Measurements from ENCODE around the gene OBP2A.
"Not testable (repeated sequence)": the region's sequence is repeated elsewhere in the genome, so short reads cannot be mapped to it uniquely, and the experiment has no call there.

OBP2A gene

GRCh38 chr9:135507104-135508035, 38.6 kb upstream of the OBP2A start:
- TF ChIP-seq ZNF274 (IDR thresholded peaks at IDR 0.05; ENCODE audit: low read depth, low read length) (no peak), SUZ12 (IDR thresholded peaks at IDR 0.05; ENCODE audit: extremely low read depth, insufficient read depth, insufficient read length) (no peak), YY1 (IDR thresholded peaks at IDR 0.05; ENCODE audit: insufficient read depth, insufficient read length) (no peak)
- H3K4me1 ChIP-seq (ENCODE audit: insufficient read depth, insufficient read length): peaks cover 27% of the 10 kb centered on the region
- DNase-seq (ENCODE audit: low read depth, low spot score): no peak

DNA sequence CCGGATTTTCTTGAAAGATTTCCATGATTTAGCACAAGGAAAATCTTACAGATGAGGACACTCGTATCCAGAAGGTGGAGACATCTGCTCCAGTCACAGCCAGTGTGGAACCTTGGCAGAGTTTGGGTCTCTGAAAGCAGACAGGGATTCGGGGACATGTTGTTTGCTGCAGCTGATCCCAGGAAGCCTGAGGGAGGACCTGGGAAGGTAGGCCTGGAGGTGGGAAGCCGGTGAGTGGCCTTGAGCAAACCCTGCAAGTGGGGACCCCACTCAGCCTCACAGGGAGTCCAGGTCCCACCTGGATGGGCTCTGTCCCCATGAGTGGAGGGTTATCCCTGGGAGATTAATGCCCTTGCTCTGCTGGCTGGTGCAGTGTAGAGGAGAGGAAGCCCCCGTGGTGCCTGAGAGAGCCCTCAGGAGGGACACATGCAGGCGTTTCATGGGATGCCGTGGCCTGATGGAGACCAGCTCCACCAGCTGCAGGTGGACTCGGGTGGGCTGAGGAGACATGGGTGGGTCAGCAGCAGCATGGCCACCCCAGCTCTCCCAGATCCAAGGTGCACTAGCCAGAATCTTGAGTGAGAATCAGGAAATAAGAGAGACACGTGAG, 37.6 kb upstream of the OBP2A start:
- TF ChIP-seq SUZ12 (IDR thresholded peaks at IDR 0.05; ENCODE audit: extremely low read depth, insufficient read depth, insufficient read length): no peak
- TF ChIP-seq ZNF274 (IDR thresholded peaks at IDR 0.05; ENCODE audit: low read depth, low read length): no peak
- TF ChIP-seq YY1 (IDR thresholded peaks at IDR 0.05; ENCODE audit: insufficient read depth, insufficient read length): no peak
- Histone ChIP-seq H3K27me3 (ENCODE audit: insufficient read depth, insufficient read length) (no peaks in the 10 kb centered on the region), H3K36me3 (ENCODE audit: insufficient read depth, insufficient read length, low read length) (peaks cover 28% of the 10 kb centered on the region), H3K9me3 (ENCODE audit: insufficient read depth, low read length) (no peaks in the 10 kb centered on the region), H3K9ac (ENCODE audit: insufficient read length, low read depth) (no peak overlapping the region), H3K4me1 (ENCODE audit: insufficient read depth, insufficient read length) (peaks cover 27% of the 10 kb centered on the region), H3K4me3 (ENCODE audit: insufficient read length, low read depth) (no peak overlapping the region)
- DNase-seq (ENCODE audit: low read depth, low spot score): no peak

More at GRCh38 chr9:135507104-135508035, 38.6 kb upstream of the OBP2A start:
- no peaks in the 10 kb centered on the region for H3K9me3 ChIP-seq (ENCODE audit: insufficient read depth, low read length)
- peaks cover 37% of the 10 kb centered on the region for H3K36me3 ChIP-seq (ENCODE audit: insufficient read depth, insufficient read length, low read length)
- no peaks in the 10 kb centered on the region for H3K27me3 ChIP-seq (ENCODE audit: insufficient read depth, insufficient read length)
- no peak overlapping the region for H3K4me3 ChIP-seq (ENCODE audit: insufficient read length, low read depth)
- H3K9ac ChIP-seq (ENCODE audit: insufficient read length, low read depth): no peak overlapping the region

DNA sequence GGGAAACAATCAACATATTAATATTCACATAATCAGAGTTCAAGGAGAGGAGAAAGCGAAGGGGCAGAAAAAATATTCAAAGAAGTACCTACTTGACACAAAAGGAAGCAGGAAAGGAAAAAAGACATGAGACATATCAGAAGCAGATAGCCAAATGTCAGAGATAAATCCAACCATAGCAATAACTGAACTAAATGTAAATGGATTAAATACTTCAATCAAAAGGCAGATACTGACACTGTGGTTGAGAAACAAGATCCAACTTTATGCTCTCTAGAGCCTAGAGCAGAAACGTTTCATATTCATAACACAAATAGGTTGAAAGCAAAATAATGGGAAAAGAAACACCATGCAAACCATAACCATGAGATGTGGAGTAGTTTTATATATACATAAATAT, 36.5 kb upstream of the OBP2A start:
- no peaks in the 10 kb centered on the region for H3K27me3 ChIP-seq (ENCODE audit: insufficient read depth, insufficient read length)
- peaks cover 17% of the 10 kb centered on the region for H3K36me3 ChIP-seq (ENCODE audit: insufficient read depth, insufficient read length, low read length)
- H3K4me3 ChIP-seq (ENCODE audit: insufficient read length, low read depth): no peak overlapping the region
- H3K9me3 ChIP-seq (ENCODE audit: insufficient read depth, low read length): no peaks in the 10 kb centered on the region
- no peak overlapping the region for H3K9ac ChIP-seq (ENCODE audit: insufficient read length, low read depth)
- peaks cover 24% of the 10 kb centered on the region for H3K4me1 ChIP-seq (ENCODE audit: insufficient read depth, insufficient read length)
- no peak for DNase-seq (ENCODE audit: low read depth, low spot score)
- TF ChIP-seq ZNF274 (IDR thresholded peaks at IDR 0.05; ENCODE audit: low read depth, low read length) (no peak), YY1 (IDR thresholded peaks at IDR 0.05; ENCODE audit: insufficient read depth, insufficient read length) (no peak), SUZ12 (IDR thresholded peaks at IDR 0.05; ENCODE audit: extremely low read depth, insufficient read depth, insufficient read length) (no peak)

DNA sequence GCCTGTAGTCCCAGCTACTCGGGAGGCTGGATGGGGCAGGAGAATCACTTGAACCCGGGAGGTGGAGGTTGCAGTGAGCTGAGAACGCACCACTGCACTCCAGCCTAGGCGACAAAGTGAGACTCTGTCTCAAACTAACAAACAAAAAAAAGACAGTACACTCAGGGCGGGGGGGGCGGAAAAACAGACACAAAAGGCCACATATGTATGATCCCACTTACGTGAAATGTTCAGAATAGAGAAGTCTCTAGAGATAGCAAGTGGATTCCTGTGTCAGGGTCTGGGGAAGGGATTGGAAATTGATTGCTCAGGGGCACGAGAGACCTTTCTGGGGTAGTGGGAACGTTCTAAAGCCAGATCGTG, 33.7 kb upstream of the OBP2A start:
- H3K4me3 ChIP-seq (ENCODE audit: insufficient read length, low read depth): no peak overlapping the region
- H3K36me3 ChIP-seq (ENCODE audit: insufficient read depth, insufficient read length, low read length): no peaks in the 10 kb centered on the region
- no peaks in the 10 kb centered on the region for H3K27me3 ChIP-seq (ENCODE audit: insufficient read depth, insufficient read length)
- TF ChIP-seq ZNF274 (IDR thresholded peaks at IDR 0.05; ENCODE audit: low read depth, low read length) (no peak), YY1 (IDR thresholded peaks at IDR 0.05; ENCODE audit: insufficient read depth, insufficient read length) (no peak), SUZ12 (IDR thresholded peaks at IDR 0.05; ENCODE audit: extremely low read depth, insufficient read depth, insufficient read length) (no peak)
- H3K9me3 ChIP-seq (ENCODE audit: insufficient read depth, low read length): no peaks in the 10 kb centered on the region
- H3K4me1 ChIP-seq (ENCODE audit: insufficient read depth, insufficient read length): no peaks in the 10 kb centered on the region
- no peak for DNase-seq (ENCODE audit: low read depth, low spot score)
- no peak overlapping the region for H3K9ac ChIP-seq (ENCODE audit: insufficient read length, low read depth)

DNA sequence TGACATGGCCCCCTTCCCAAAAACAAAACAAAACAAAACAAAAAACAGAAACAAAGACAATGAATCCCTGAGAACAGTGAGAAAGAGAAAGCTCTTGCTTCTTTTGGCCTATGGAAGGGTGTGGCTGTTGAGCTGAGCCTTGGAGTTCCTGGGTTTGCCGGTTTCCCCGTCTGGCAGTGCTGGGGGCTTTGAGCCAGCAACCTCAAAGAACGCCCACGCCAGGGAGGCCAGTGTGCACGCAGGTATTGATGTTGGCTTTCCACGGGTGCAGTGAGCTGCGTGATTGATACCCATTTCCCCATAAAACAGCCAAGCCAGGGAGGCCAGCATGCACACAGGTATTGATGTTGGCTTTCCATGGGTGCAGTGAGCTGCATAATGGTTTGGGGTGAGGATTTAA, 33.0 kb upstream of the OBP2A start:
- no peak for TF ChIP-seq YY1 (IDR thresholded peaks at IDR 0.05; ENCODE audit: insufficient read depth, insufficient read length)
- TF ChIP-seq ZNF274 (IDR thresholded peaks at IDR 0.05; ENCODE audit: low read depth, low read length): no peak
- no peak for TF ChIP-seq SUZ12 (IDR thresholded peaks at IDR 0.05; ENCODE audit: extremely low read depth, insufficient read depth, insufficient read length)
- Histone ChIP-seq H3K9ac (ENCODE audit: insufficient read length, low read depth) (no peak overlapping the region), H3K4me1 (ENCODE audit: insufficient read depth, insufficient read length) (no peaks in the 10 kb centered on the region), H3K4me3 (ENCODE audit: insufficient read length, low read depth) (no peak overlapping the region), H3K36me3 (ENCODE audit: insufficient read depth, insufficient read length, low read length) (no peaks in the 10 kb centered on the region), H3K27me3 (ENCODE audit: insufficient read depth, insufficient read length) (no peaks in the 10 kb centered on the region), H3K9me3 (ENCODE audit: insufficient read depth, low read length) (no peaks in the 10 kb centered on the region)
- DNase-seq (ENCODE audit: low read depth, low spot score): no peak

- Histone ChIP-seq H3K9me3 (ENCODE audit: insufficient read depth, low read length) (no peaks in the 10 kb centered on the region), H3K27me3 (ENCODE audit: insufficient read depth, insufficient read length) (no peaks in the 10 kb centered on the region), H3K36me3 (ENCODE audit: insufficient read depth, insufficient read length, low read length) (no peaks in the 10 kb centered on the region), H3K4me3 (ENCODE audit: insufficient read length, low read depth) (no peak overlapping the region), H3K9ac (ENCODE audit: insufficient read length, low read depth) (no peak overlapping the region), H3K4me1 (ENCODE audit: insufficient read depth, insufficient read length) (no peaks in the 10 kb centered on the region)
- TF ChIP-seq ZNF274 (IDR thresholded peaks at IDR 0.05; ENCODE audit: low read depth, low read length) (no peak), SUZ12 (IDR thresholded peaks at IDR 0.05; ENCODE audit: extremely low read depth, insufficient read depth, insufficient read length) (no peak), YY1 (IDR thresholded peaks at IDR 0.05; ENCODE audit: insufficient read depth, insufficient read length) (no peak)
- DNase-seq (ENCODE audit: low read depth, low spot score): no peak
These were observed 32.5 kb upstream of the OBP2A start for GRCh38 chr9:135513351-135513846.

DNA sequence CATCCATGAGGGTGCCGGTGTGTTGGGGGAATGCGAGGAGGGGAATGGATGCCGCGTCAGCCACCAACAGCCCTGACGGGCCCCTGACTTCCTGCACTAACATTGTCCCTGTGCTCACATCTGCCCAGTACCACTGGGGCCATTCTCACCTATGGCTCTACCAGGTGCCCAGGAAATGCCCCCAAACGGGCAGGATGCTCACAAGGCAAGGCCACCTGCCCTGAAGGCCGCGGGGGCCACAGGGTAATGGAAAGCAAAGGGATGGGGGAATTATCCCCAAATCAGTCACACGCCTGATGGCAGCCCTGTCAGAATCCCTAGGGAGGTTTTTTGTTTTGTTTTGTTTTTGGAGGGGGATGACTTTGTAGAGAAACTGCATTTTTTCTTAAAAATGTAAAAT, 32.0 kb upstream of the OBP2A start:
- not testable (repeated sequence) for H3K27me3 ChIP-seq (ENCODE audit: insufficient read depth, insufficient read length); DNase-seq (ENCODE audit: low read depth, low spot score); H3K4me3 ChIP-seq (ENCODE audit: insufficient read length, low read depth); H3K36me3 ChIP-seq (ENCODE audit: insufficient read depth, insufficient read length, low read length); H3K9ac ChIP-seq (ENCODE audit: insufficient read length, low read depth); H3K9me3 ChIP-seq (ENCODE audit: insufficient read depth, low read length); H3K4me1 ChIP-seq (ENCODE audit: insufficient read depth, insufficient read length)
